ENCODE data around the gene PJA1.

Gene PJA1

DNA sequence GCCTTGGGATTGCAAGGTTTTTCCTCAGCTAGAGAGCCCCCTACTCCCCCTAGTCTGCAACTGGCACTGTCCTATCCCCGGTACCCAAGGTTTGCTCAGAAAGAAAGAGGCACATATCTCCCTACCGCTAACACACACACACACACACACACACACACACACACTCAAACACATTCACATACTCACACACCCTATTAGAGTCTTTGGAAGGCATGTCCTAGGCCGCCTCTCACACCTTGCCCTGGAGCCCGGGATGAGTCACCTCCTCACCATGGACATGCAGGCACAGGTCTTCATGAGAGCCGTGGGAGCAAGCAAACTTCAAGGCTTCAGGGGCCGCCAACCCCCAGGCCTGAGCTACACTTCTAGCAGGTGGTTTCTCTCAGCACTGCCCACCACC, 49.2 kb downstream of the PJA1 start:
- TF ChIP-seq, protein P1, sequence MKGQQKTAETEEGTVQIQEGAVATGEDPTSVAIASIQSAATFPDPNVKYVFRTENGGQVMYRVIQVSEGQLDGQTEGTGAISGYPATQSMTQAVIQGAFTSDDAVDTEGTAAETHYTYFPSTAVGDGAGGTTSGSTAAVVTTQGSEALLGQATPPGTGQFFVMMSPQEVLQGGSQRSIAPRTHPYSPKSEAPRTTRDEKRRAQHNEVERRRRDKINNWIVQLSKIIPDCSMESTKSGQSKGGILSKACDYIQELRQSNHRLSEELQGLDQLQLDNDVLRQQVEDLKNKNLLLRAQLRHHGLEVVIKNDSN (IDR thresholded peaks at IDR 0.05), result no peak
- TF ChIP-seq CEBPB (IDR thresholded peaks at IDR 0.05) (no peak), EGR1 (IDR thresholded peaks at IDR 0.05) (no peak), FOXM1 (IDR thresholded peaks at IDR 0.05; ENCODE audit: borderline replicate concordance, low read depth) (no peak), CREB1 (IDR thresholded peaks at IDR 0.05; ENCODE audit: low read depth) (no peak), TEAD4 (IDR thresholded peaks at IDR 0.05) (no peak), YY1 (IDR thresholded peaks at IDR 0.05; ENCODE audit: low read depth) (no peak), ZBTB7A (IDR thresholded peaks at IDR 0.05; ENCODE audit: low read depth) (no peak), EP300 (IDR thresholded peaks at IDR 0.05; ENCODE audit: borderline replicate concordance) (no peak), RAD21 (IDR thresholded peaks at IDR 0.05; ENCODE audit: low read depth) (no peak), NFIC (IDR thresholded peaks at IDR 0.05) (no peak), TAF1 (IDR thresholded peaks at IDR 0.05; ENCODE audit: low read depth) (no peak), TCF12 (IDR thresholded peaks at IDR 0.05; ENCODE audit: low read depth) (no peak)
- TF ChIP-seq, protein P2, sequence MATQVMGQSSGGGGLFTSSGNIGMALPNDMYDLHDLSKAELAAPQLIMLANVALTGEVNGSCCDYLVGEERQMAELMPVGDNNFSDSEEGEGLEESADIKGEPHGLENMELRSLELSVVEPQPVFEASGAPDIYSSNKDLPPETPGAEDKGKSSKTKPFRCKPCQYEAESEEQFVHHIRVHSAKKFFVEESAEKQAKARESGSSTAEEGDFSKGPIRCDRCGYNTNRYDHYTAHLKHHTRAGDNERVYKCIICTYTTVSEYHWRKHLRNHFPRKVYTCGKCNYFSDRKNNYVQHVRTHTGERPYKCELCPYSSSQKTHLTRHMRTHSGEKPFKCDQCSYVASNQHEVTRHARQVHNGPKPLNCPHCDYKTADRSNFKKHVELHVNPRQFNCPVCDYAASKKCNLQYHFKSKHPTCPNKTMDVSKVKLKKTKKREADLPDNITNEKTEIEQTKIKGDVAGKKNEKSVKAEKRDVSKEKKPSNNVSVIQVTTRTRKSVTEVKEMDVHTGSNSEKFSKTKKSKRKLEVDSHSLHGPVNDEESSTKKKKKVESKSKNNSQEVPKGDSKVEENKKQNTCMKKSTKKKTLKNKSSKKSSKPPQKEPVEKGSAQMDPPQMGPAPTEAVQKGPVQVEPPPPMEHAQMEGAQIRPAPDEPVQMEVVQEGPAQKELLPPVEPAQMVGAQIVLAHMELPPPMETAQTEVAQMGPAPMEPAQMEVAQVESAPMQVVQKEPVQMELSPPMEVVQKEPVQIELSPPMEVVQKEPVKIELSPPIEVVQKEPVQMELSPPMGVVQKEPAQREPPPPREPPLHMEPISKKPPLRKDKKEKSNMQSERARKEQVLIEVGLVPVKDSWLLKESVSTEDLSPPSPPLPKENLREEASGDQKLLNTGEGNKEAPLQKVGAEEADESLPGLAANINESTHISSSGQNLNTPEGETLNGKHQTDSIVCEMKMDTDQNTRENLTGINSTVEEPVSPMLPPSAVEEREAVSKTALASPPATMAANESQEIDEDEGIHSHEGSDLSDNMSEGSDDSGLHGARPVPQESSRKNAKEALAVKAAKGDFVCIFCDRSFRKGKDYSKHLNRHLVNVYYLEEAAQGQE (IDR thresholded peaks at IDR 0.05; ENCODE audit: low read depth), result no peak
- TF ChIP-seq, protein P3, sequence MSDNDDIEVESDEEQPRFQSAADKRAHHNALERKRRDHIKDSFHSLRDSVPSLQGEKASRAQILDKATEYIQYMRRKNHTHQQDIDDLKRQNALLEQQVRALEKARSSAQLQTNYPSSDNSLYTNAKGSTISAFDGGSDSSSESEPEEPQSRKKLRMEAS (IDR thresholded peaks at IDR 0.05), result no peak

DNA sequence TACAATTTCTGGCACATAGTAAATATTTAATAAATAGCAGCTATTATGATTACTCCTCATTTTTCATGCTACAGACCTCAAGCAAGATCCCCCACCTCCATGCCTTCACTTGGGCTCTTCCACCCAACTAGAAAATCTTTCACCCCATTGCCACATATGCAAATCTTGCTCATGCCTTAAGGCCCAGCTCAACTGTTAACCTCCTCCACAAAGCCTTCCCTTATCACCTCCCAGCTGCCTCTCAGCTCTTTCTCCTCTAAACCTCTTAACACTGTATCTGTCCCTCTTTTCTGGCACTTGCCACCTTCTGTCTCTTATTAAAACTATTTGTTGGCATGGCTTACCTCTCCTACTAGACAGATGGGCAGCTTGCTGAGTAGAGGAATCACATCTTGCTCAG, 51.5 kb downstream of the PJA1 start:
- TF ChIP-seq CREB1 (IDR thresholded peaks at IDR 0.05; ENCODE audit: low read depth) (no peak), TEAD4 (IDR thresholded peaks at IDR 0.05) (no peak), TAF1 (IDR thresholded peaks at IDR 0.05; ENCODE audit: low read depth) (no peak), YY1 (IDR thresholded peaks at IDR 0.05; ENCODE audit: low read depth) (no peak), TCF12 (IDR thresholded peaks at IDR 0.05; ENCODE audit: low read depth) (no peak), FOXM1 (IDR thresholded peaks at IDR 0.05; ENCODE audit: borderline replicate concordance, low read depth) (no peak), EGR1 (IDR thresholded peaks at IDR 0.05) (no peak), ZBTB7A (IDR thresholded peaks at IDR 0.05; ENCODE audit: low read depth) (no peak), NFIC (IDR thresholded peaks at IDR 0.05) (no peak), EP300 (IDR thresholded peaks at IDR 0.05; ENCODE audit: borderline replicate concordance) (no peak), CEBPB (IDR thresholded peaks at IDR 0.05) (no peak), RAD21 (IDR thresholded peaks at IDR 0.05; ENCODE audit: low read depth) (no peak)
- TF ChIP-seq, protein P2 (IDR thresholded peaks at IDR 0.05; ENCODE audit: low read depth), result no peak
- TF ChIP-seq, protein P1 (IDR thresholded peaks at IDR 0.05), result no peak
- TF ChIP-seq, protein P3 (IDR thresholded peaks at IDR 0.05), result no peak
